NCI-H460 (cell line): ENCODE results near the gene CTIF. TPM values are rescaled to one million over a fixed set of nuclear protein-coding genes. Genes with fewer than 3 reads are reported as not detected.

ENCODE experiments used
- DNase-seq: peaks from one replicate; pipeline ENCODE4 v3.0.0-alpha.2; 2016; ENCODE audit warnings: low read depth; ENCODE audit errors: extremely low read depth
- total RNA-seq: library from RNA; depleted of rRNA; stranded (reverse); fragments of >200 nt; shearing (Covaris generic); gene quantifications from 2 replicates; pipeline ENCODE4 v1.2.3, GENCODE V29; 2014

Gene CTIF
- total RNA-seq, 1 experiment from 2014 or later: 57.0 TPM

DNA sequence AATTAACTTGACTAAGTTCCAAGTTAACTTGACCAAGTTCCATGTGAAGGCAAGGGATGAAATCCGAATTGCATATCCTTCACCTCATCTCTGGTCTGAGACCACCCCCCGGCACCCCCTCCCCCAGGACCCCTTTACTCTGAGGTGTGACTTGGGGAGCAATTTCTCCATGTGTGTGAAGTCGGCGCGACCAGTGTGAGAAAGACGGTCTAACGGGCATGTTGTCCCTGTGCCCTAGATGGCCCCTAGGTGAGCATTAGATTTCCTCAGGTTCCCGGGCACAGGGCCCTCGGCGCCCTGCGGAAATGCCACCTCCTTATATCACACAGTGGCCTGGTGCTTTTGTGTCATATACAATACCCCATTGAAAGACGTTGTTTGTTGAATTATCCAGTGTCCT, 137.1 kb downstream of the CTIF start:
- no peak for DNase-seq

DNA sequence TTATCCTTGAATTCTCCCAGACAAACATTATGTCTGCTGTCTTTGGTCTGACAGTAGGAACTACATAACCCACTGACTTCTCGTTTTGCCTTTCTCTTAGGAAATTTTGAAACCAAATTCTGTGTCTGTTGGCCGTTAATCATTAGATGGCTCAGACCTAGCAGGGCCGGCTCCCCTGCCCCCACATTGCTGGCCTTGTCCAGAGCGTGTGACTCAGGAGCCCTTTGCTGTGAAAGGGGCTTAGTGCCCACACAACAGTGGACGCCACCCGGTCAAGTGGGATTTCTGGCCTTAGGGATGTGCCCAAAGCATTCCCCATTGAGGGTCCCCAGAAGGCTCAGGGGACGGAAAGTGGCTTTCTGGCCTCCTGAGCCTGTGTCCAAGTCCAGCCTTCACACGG, 137.5 kb downstream of the CTIF start:
- DNase-seq: no peak

DNA sequence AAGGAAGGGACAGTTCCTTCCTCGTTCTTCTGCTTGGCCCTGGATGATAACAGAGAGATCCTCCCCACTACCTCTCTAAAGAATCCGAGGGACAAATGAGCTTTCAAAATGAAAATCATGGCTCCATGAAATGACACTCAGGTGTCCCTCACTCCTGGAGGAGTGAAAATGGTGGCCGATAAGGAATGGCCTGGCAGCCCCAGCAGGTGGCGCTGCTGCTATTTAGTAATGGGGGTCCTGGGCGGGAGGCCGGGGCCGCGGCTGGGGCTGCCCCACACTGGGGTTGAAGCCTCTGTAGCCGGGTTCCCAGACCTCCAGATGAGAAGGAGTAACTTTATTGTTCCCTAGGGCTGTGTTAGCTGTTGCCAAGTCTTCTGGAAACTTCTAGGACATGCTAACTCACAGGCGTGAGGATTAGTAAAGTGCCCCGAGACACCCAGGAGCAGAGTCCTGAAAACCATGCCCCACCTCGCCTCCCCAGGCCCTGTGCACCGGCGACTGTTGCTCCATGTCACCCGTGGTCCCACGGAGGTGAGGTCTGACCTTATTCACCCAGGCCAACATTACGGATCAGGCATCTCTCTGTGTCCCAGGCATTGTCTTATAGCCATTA, 138.0 kb downstream of the CTIF start:
- peak; percentile 27 for DNase-seq

DNA sequence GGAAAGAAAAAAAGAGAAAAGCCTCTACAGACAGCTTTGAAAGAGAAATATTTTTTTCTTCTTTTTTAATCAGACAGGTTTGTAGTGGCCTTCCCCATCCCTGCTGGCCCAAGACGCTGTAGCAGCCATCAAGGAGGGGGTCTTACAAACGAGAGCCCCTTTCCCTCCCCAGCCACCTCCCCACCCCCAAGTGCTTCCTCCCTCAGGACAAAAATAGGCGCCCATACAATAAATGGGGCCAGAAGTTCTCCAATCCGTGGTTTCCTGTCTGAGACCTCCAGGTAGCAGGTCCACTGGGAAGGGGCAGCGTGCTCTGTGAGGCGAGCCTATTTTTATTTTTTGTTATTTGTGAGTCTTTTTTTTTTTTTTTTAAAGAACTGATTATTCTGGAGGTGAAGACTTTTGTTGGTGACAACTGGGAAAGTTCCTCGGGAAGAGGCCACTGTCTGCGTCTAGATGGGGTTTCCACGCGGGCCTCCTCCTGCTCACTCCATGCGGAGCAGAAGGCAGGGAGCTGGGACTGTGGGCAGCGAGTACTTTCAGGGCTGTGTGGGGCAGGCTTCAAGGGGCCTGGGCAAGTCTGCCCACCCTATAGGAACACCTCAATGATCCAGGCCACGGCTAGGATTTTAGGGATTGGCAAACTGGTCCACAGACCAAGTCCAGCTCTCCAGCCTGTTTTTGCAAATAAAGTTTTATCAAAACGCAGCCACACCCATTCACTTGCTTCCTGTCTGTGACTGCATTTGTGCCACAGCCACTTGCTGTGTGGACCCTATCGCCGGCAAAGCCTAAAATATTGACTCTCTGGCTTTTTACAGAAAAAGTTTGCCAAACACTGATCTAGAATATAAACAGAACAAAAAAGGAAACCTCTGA, 139.6 kb downstream of the CTIF start:
- no peak for DNase-seq

DNA sequence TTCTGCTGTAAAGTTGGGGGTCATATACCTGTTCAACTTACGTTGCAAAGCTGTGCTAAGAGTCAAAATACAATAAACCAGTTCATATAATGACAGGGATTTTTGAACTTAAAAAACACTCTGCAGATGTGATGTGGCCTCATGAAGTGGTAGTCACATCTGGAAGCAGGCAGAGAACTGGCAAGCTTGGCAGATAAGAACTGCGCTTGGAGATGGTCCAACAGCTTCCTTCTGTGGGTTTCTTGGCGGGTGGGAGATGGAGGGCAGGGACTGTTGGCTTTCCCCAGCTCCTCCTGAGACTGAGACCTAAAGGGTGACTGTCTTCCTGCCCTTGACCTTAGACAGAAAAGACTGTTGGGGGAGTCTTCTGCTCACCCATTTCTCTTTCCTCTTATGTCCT, 140.4 kb downstream of the CTIF start:
- DNase-seq: no peak

DNA sequence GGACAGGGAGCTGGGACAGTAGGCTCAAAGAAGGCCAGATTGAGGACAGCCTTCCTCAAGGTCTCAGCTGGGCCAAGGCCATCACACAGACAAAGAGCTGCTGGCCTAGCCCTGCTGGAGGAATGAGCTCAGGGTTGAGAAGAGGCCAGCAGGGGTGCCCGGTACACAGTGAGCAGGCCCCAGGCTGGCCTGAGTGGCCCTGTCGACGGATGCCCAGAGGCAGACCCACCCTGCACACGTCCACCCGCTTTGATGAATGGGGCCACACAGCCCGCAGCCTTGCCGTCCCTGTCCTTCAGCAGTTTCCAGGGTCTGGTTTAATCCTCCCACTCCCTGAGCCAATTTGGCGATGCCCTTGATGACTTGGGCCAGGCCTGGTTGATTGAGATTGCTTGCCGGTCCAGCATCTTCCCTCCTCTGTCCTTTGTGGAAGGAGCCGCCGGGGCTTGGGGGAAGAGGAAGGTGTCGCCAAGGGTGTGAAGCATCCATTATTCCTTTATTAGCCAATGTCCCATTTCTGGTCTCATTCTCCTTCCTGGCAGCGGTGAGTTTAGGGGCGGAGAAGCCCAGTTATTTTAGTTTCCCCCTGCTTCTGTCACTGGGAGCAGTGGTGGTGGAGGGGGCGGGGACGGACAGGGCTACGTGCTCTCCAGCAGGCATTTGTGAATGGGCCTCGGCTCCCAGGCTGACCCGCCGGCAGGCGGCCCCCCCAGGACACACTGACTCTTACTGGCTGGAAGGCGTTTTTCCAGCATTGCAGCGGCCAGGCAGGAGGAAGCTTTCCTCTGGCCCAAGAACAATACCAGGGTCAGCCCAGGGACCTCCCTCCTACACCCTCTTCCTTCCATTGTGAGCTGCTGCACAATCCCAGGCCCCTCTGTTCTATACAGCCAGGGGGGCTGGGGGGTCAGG, 141.8 kb downstream of the CTIF start:
- no peak for DNase-seq

DNA sequence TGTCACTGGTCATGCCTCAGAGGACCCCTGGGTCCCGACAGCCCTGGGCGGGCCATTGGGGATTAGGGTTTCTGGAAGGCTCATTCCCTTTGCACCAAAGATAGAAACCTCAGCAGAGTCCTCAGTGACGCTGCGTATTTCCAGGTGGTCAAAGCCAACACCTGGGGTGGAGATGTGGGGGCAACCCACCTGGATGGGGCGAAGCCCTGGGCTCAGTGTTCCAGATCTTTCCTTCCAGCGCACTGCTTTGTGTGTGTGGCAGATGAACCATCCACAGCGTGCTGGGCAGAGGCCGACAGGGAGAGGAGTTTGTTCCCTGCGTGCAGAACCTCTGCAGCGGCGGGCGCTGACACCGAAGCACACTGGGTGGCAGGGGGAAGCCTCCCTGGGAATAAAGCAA, 143.9 kb downstream of the CTIF start:
- DNase-seq: no peak

DNA sequence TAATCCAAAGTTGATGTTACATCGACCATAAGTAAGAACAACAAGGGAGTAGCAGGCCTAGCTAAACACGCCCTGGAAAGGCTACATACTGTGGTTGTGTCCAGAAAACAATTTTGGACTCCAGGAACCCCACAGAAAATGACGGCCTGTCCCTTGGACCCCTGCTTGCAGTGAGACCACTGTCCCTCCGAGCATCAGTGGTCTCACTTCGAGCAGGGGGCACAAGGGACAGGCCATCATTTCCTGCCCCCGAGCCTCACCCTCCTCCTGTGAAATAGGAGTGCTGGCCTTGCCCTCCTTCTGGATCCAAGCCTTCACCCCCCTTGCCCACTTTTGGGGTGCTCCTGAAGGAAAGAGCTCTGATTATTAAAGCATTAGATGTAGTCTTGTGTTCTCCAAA, 144.4 kb downstream of the CTIF start:
- no peak for DNase-seq

DNA sequence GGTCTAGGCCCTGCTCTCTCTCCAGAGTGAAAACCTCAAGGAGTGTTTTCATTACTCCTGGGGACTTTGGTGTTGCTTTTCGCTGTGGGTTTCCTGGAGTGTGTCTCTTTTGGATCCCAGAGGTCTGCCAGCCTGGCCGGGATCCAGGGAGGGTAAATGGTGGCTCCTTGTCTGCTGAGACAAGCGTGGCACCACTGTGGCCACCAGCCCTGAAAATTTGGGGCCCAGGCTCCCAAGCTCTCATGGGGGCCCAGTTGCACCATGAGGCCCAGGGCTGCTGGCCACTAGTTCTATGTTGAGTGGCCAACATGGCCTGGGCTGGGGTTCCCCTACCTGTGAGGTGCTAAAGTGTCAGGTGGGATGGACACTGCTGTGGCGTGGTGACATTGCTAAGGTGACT, 144.8 kb downstream of the CTIF start:
- DNase-seq: no peak

DNA sequence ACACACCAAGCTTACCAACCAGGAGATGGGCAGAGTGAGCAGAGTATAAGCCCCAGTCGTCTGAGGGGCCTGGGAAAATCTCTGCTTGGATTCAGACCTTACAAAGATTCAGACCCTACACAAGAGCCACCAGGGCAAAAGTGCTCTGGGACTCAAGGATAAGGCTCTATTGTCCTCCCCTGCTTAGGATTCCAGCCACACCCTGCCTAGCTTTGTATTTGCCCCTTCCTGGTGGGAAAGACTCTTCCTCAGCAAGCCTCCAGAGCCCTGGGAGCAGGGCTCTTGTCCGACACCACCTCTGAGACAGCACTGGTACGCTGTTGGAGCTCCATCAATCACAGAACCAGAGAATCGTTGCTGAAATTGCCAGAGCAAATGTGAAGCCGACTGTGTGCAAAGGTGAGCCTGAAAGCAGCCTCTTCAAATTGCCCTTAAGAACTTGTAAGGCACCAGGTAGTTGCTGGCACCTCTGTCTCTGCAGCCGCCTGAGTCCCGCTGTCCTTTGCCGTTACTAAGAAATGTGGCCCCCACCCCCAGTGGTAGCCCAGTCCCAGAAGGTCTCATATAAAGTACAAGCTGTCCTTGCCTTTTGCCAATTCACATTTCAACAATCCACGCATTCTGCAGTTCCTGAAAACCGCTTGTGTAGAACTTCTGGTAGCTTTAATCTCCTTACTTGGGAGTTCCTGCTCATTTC, 148.7 kb downstream of the CTIF start:
- DNase-seq: no peak

DNA sequence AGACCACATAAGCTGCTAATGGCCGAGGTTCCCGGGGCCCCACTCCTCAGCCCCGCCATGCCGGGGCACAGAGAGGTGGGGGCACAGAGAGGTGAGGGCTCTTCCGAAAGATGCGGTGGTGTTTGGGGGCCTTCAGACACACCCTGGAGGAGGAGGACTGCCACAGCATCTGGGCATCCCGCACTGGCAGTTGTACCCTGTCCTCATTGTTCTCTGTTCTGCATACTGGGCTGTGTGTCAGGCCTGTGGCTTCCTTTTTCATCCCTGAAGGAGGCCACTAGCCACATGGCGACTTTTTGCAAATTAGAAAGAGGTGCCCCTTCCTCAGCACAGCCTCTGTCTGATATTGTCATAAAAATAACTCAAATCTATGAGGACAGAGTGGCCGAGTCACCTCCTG, 150.1 kb downstream of the CTIF start:
- no peak for DNase-seq

DNA sequence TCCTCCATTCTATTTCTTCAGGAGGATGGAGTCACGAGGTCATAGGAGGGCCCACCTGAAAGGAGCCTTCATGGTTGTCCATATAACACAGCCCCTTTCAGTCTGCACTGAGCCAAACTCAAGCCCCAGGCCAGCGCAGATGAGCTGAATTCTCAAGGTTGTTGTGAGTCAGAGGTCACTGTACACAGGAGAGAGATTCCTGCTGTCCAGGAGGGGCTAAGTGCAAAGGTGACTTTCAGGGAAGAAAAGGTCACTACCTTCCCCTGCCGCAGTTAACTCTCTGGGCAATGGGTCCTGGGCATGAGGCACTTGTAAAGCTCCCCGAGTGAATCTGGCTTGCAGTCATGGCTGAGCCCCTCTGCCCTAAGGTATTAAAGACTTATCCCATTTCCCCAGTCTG, 150.7 kb downstream of the CTIF start:
- DNase-seq: no peak

DNA sequence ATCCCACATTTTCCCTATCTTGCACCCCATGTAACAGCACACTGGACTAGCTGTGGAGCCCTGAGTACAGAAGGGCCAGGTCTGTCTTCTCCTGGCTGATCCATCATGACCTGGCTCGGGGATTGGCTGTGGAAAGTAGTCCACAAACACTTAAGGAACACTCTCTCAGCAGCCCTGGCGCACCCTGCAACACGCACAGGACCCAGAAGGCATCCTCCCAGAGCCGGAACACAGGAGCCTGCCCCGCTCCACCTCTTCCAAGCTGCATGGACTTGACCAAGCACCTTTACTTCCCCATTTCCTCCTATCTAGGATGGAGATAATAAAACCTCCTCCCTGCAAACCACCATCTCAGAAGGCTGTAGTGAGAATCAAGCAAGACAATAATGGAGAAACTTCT, 151.7 kb downstream of the CTIF start:
- no peak for DNase-seq

DNA sequence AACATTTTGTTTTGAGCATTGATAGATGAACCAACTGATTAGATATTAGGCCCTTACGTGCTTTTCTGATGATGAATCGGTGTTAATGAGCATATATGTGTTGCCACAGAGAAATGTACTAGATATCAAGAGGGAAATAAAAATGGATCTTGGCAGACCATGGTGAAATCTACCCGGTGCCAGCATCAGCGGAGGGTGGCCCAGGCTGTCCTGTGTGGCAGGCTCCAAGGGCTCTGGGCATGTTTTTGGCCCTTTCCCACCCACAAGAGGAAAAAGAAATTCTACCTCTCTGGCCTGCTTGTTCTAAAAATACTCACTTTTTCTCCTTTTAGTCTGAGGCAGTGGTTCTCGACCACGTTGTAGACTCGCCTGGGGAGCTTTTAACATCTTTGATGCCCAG, 154.2 kb downstream of the CTIF start:
- DNase-seq: no peak

DNA sequence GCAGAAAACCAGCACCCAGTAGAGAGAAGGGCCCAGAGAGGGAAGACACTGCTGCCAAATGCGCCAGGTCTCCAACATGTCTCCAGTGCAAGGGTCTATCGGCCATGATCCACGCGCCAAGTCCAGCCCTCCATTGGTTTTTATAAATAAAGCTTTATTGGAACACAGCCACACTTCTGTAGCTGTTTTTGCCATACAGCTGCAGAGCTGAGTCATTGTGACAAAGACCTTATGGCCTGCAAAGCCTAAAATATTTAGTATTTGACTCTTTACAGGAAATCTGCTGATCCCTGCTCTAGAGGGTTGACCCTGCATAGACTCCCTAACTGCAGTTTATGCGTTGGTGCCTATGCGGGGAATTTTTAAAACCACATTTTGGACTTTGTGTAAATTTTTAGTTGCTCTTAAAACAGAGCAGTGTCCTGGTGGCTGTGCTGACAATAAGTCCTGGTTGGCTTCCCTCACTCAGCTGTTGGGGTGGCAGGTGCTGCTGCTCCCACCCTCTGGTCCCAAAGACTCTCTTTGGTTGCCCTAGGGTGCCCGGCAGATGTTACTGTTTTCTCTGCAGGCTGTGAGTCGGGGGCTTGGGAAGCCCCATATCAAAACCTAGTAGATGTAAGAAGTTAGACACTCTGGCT, 154.9 kb downstream of the CTIF start:
- DNase-seq: peak; percentile 2

DNA sequence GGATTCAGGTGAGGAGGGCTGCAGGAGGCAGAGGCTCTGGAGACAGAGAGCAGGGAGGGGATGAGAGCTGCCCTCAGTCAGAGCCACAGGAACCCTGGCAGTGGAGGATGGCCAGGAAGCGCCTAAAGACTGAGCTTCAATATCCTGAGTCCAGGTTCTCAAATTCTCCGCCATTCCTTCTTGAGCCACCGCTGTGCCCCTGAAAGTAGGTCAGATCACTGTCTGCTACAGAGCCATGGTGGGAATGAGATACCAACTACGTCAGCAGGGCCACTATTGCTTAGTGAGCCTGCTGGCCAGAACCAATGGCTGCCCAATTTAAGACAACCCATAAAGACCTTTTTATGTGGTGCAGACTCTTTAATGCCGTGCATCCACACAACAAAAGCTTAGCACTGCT, 155.5 kb downstream of the CTIF start:
- DNase-seq: no peak

DNA sequence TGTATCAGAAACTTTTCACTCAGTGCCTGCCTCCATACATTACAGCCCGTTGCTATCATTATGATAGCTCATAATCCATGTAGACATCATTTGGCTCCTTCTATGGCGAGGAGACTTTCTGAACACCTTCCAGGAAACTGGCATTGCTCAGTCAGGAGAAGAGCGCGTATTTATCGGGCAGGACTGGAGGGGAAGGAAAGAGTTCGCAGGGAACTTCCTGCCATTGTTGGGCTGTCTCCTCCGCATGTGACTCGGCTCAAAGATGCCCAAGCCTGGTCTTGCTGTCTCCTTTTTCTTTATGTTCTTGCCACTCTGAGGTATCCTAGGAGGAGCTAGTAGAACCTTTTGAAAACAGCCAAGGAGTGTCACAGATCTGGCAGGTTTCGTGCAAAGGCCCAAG, 156.8 kb downstream of the CTIF start:
- DNase-seq: no peak

DNA sequence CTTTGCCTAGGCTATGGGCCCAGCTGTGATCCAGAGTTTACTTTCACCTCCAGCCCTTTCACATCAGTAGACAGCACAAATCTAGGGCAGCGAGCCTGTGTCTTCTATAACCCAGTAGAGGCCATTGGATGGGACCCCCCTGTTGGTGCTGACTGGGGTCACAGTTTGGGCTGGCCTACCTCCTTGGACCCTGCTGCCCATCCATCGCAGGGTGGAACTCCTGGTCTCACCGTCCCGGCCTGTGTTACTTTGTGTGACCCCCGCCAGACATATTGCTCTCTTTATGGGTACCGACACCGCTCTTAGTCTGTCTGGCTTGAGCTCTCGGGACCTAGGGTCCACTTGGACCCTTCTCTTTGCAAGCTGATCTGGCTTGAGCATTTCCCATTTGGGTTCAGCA, 157.4 kb downstream of the CTIF start:
- no peak for DNase-seq

DNA sequence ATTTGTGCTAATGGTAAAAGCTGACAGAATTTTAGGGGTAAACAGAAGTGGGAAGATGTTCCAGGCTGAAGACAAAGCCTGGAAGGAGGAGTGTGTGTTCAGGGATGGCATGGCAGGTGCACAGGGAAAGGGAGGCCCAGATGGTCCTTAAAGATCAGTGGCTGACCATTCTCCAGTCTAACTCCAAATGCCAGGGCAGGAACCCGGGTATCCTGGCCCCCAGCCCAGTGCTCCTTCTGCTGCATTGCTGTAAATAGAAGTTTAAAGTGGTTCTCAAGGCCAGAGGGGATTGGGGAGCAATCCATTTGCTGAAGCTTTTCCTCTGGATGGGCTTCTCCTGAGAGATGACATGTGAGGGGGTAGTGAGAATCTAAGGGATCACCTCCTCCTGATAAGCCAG, 158.6 kb downstream of the CTIF start:
- no peak for DNase-seq

DNA sequence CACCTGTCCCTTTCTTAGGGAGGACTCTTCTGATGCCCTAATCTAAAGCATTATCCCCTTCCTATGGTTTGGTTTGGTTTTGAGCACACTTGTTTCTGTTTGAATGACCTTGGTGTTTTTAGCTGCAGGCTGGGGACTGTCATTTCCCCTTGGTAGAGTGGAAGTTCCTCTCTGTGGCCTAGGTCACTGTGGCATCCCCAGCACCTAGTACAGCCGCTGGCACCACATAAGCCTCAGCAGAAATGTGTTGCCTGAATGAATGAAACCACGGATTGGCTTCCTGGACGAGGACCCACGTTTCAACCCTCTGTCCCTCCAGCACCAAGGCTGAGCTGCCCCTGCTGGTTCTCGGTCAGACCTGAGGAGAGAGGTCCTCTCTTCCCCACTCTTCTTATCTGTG, 159.9 kb downstream of the CTIF start:
- no peak for DNase-seq
